Epithelial cell of proximal tubule (primary cell): ENCODE results near the gene SPTBN5. TPM values are rescaled to one million over a fixed set of nuclear protein-coding genes. Genes with fewer than 3 reads are reported as not detected.

Source experiments
- DNase-seq: peaks from one replicate; pipeline ENCODE4 v3.0.0-alpha.2; 2011; ENCODE audit warnings: low read depth
- H3K4me3 ChIP-seq: 2 replicates; pipeline ENCODE4 v1.5.1; 2011; ENCODE audit warnings: low read depth, mild to moderate bottlenecking, low read length
- total RNA-seq: library from RNA; depleted of rRNA; stranded (reverse); fragments of >200 nt; gene quantifications from 2 replicates; pipeline ENCODE4 v1.2.3, GENCODE V29; 2015
- TF ChIP-seq, protein P1 (sequence below): conservative IDR thresholded peaks from 2 replicates; pipeline ENCODE4 v1.5.1; 2012; ENCODE audit warnings: low read depth, mild to moderate bottlenecking, low read length

The SPTBN5 gene
- total RNA-seq, 1 donor from 2014 or later = 0.63 TPM

- TF ChIP-seq, protein P1, sequence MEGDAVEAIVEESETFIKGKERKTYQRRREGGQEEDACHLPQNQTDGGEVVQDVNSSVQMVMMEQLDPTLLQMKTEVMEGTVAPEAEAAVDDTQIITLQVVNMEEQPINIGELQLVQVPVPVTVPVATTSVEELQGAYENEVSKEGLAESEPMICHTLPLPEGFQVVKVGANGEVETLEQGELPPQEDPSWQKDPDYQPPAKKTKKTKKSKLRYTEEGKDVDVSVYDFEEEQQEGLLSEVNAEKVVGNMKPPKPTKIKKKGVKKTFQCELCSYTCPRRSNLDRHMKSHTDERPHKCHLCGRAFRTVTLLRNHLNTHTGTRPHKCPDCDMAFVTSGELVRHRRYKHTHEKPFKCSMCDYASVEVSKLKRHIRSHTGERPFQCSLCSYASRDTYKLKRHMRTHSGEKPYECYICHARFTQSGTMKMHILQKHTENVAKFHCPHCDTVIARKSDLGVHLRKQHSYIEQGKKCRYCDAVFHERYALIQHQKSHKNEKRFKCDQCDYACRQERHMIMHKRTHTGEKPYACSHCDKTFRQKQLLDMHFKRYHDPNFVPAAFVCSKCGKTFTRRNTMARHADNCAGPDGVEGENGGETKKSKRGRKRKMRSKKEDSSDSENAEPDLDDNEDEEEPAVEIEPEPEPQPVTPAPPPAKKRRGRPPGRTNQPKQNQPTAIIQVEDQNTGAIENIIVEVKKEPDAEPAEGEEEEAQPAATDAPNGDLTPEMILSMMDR = no peak
- H3K4me3 ChIP-seq = no peak overlapping the region
- DNase-seq = no peak
These were observed 38.8 kb upstream of the SPTBN5 start for GRCh38 chr15:41932511-41933289.

DNA sequence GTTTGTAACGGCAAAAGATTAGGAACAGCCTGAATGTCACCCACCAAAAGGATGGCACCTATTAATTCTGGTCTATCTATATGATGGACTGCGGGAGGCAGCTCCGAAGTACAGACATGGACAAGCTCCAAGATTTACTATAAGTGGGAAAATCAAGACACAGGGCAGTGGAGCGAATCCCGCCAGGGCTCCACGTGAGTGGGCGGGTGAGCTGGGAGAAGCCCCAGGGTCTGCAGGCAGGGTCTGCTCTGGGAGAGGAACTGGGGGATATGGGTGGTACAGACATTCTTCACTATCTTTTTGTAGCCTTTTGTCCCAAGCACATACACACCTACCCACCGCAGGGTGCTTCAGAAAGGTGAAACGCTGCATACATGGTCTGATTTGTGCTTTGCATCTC lies 38.2 kb upstream of the SPTBN5 start:
- H3K4me3 ChIP-seq = no peak overlapping the region
- TF ChIP-seq, protein P1 = no peak
- DNase-seq = no peak

GRCh38 chr15:41930867-41931222 lies 37.0 kb upstream of the SPTBN5 start:
- TF ChIP-seq, protein P1 = no peak
- H3K4me3 ChIP-seq = no peak overlapping the region
- no peak for DNase-seq

DNA sequence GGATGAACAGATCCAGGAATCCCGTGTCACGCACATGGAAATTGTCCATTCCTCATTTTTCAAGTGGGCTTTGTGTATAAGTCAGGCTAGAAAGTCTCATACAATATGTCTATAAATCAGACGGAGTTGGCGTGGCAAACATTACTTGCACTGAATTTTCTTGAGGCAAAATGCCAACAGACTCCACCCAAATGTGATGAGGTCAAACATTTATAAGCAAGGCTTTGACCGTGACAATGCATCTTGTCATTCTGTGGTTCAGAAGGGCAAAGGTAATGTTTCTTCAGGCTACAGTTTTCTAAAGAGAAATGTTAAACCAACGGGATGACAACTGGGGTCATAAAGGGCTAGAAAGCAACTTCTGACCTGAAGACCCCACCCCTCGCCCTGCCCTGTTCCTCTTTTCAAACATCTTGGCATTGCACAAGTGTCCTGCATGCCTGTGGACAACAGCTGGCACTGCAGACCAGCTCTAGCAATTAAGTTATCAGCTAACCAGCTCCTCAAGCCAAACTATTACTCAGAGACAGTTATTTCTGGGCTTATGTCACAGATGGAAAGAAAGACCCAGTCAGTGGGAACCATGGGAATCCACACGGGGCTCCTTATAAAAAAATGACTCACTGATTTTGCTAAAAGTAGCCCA lies 36.5 kb upstream of the SPTBN5 start:
- no peak overlapping the region for H3K4me3 ChIP-seq
- DNase-seq = peak; percentile 86
- TF ChIP-seq, protein P1 = peak; percentile 57

DNA sequence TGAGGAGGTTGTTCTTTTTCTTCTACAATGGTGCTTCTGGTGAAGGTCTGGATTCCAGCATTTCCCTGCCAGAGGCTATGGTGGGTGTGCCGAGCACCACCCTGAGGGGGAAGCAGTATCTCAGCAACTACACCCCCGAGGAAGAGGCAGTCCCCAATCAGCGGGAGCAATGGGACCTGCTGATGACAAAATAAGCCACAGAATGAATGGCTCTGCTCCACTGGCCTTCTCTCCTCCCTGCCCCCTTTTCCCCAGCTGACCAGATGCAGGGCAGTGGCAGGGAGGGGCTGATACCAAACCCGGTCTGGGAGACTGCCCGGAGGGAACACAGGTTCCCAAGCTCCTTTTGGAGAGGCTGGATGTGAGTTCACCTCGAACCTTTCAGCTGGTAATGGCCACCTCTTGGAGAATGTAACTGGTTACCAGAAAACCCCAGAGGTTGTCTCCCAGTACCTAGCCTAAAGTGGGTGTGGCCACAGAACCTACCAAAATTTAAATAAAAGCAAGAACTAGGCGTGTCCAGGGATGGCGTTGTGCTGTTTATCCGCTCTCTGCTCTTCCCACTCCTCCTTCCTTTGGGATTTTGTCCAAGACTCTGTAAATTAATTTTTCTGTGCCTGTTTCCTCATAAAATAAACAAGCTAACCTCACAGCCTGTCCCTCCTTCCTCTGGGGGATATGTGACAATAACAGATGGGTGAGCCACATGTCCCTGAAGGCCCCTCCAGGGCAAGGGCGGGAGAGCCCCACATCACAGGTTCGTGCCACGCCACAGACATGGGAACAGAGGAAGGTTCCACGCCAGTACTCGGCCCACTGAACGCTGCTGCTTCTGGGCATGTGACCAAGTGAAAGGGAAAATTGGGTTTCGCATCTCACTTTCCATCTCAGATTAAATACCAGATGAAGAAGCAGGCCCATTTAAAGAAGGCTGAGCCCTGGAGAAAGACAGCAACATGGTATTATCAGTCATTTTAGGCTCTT lies 35.1 kb upstream of the SPTBN5 start:
- H3K4me3 ChIP-seq = no peak overlapping the region
- TF ChIP-seq, protein P1 = no peak
- no peak for DNase-seq

DNA sequence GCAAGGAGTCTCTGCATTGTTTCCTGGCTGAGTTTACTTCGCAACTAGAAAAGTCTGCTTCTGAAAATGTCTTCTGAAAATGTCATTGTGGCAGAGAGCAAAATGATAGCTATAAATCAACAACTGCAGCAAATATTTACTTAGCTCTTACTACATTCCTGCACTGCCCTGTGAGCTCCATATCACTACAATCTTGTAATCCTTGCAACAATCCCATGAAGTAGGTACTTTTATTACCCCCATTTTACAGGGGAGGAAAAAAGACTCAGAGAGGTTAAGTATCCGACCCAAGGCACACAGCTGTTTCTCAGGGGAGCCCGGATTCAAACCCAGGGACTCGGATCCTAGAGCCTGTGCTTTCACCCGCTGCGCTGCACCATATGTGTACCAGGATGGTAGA lies 34.2 kb upstream of the SPTBN5 start:
- TF ChIP-seq, protein P1 = no peak
- DNase-seq = no peak
- H3K4me3 ChIP-seq = no peak overlapping the region
